Trophoblast cell (in vitro differentiated cells and primary cell): Measurements from ENCODE around the gene CACNA2D3.

Experiments used
- DNase-seq, 2 donors: peaks; one replicate each; pipeline ENCODE4 v3.0.0-alpha.2; 2016
- H2AFZ ChIP-seq: 2 replicates; pipeline ENCODE4 v1.6.1; 2013; ENCODE audit warnings: low read length, moderate library complexity, mild to moderate bottlenecking; ENCODE audit not compliant: insufficient read depth, poor library complexity
- H2AK5ac ChIP-seq: 2 replicates; pipeline ENCODE4 v1.6.1; 2013; ENCODE audit warnings: mild to moderate bottlenecking, low read length
- H2BK120ac ChIP-seq: 2 replicates; pipeline ENCODE4 v1.6.1; 2013; ENCODE audit warnings: low read length, mild to moderate bottlenecking, moderate library complexity; ENCODE audit not compliant: insufficient read depth, poor library complexity
- H2BK12ac ChIP-seq: 2 replicates; pipeline ENCODE4 v1.6.1; 2013; ENCODE audit warnings: mild to moderate bottlenecking, low read length, moderate library complexity
- H2BK5ac ChIP-seq: 2 replicates; pipeline ENCODE4 v1.6.1; 2013; ENCODE audit warnings: low read length, low read depth, moderate library complexity, mild to moderate bottlenecking; ENCODE audit not compliant: poor library complexity
- H3K14ac ChIP-seq: 2 replicates; pipeline ENCODE4 v1.6.1; 2013; ENCODE audit warnings: mild to moderate bottlenecking, low read length
- H3K18ac ChIP-seq: 2 replicates; pipeline ENCODE4 v1.6.1; 2013; ENCODE audit warnings: mild to moderate bottlenecking, low read length
- H3K23ac ChIP-seq: 2 replicates; pipeline ENCODE4 v1.6.1; 2013; ENCODE audit warnings: low read length
- H3K27ac ChIP-seq: 2 replicates; pipeline ENCODE4 v1.5.1; 2013; ENCODE audit warnings: low read depth, mild to moderate bottlenecking, inconsistent platforms, low read length, moderate library complexity
- H3K27me3 ChIP-seq: 2 replicates; pipeline ENCODE4 v1.6.1; 2013; ENCODE audit warnings: inconsistent platforms, mild to moderate bottlenecking, low read length, moderate library complexity; ENCODE audit not compliant: insufficient read depth
- H3K36me3 ChIP-seq, 2 experiments: 1 replicate in 1 of 2; 2 replicates in 1 of 2; pipeline ENCODE4 v1.6.1; 2013; ENCODE audit warnings: low read length in 2 of 2, mild to moderate bottlenecking in 2 of 2, moderate library complexity in 1 of 2; ENCODE audit not compliant: insufficient read depth in 2 of 2, control insufficient read depth in 1 of 2
- H3K4ac ChIP-seq: 2 replicates; pipeline ENCODE4 v1.6.1; 2013; ENCODE audit warnings: low read depth, mild to moderate bottlenecking, low read length, moderate library complexity
- H3K4me1 ChIP-seq, 2 experiments: 1 replicate in 1 of 2; 2 replicates in 1 of 2; pipeline ENCODE4 v1.6.1; 2013; ENCODE audit warnings: low read length in 2 of 2, mild to moderate bottlenecking in 2 of 2, moderate library complexity in 1 of 2; ENCODE audit not compliant: insufficient read depth in 2 of 2, control insufficient read depth in 1 of 2
- H3K4me2 ChIP-seq: 2 replicates; pipeline ENCODE4 v1.6.1; 2013; ENCODE audit warnings: inconsistent platforms, mild to moderate bottlenecking, low read length, moderate library complexity
- H3K4me3 ChIP-seq: 2 replicates; pipeline ENCODE4 v1.5.1; 2013; ENCODE audit warnings: mild to moderate bottlenecking, low read depth, low read length, inconsistent platforms
- H3K79me1 ChIP-seq: one replicate; pipeline ENCODE4 v1.6.1; 2013; ENCODE audit warnings: low read length
- H3K79me2 ChIP-seq: 2 replicates; pipeline ENCODE4 v1.6.1; 2013; ENCODE audit warnings: low read length, mild to moderate bottlenecking; ENCODE audit not compliant: control insufficient read depth, insufficient read depth, poor library complexity
- H3K9ac ChIP-seq: 2 replicates; pipeline ENCODE4 v1.6.1; 2013; ENCODE audit warnings: mild to moderate bottlenecking, low read length
- H3K9me3 ChIP-seq: 2 replicates; pipeline ENCODE4 v1.6.1; 2013; ENCODE audit warnings: low read depth, mild to moderate bottlenecking, control low read depth, inconsistent platforms, low read length; ENCODE audit not compliant: insufficient read depth
- H4K12ac ChIP-seq: 2 replicates; pipeline ENCODE4 v1.6.1; 2013; ENCODE audit warnings: low read depth, mild to moderate bottlenecking, low read length, moderate library complexity
- H4K8ac ChIP-seq: 2 replicates; pipeline ENCODE4 v1.6.1; 2013; ENCODE audit warnings: low read depth, mild to moderate bottlenecking, low read length, moderate library complexity
- H4K91ac ChIP-seq: one replicate; pipeline ENCODE4 v1.6.1; 2013; ENCODE audit warnings: low read depth, mild to moderate bottlenecking, low read length, moderate library complexity
- WGBS: extraction: QIAGEN DNeasy Blood & Tissue Kit; methylation state at CpG from one replicate; pipeline ENCODE4 v1.1.7; 2013; ENCODE audit warnings: missing lambda C conversion rate; ENCODE audit not compliant: insufficient read length, insufficient coverage; ENCODE audit errors: extremely low coverage; 5-methylcytosine and 5-hydroxymethylcytosine counted together

The CACNA2D3 gene

GRCh38 chr3:54556630-54557029, 434.3 kb downstream of the CACNA2D3 start:
- Histone ChIP-seq H3K27ac (no peak overlapping the region), H4K8ac (no peak overlapping the region), H2BK5ac (no peak overlapping the region), H2BK120ac (no peak overlapping the region), H3K36me3 (no peaks in the 10 kb centered on the region), H3K9me3 (no peaks in the 10 kb centered on the region), H3K4ac (no peak overlapping the region), H3K79me1 (no peaks in the 10 kb centered on the region), H4K12ac (no peak overlapping the region), H3K4me3 (no peak overlapping the region), H3K4me1 (peaks cover 0 to 2% of the 10 kb centered on the region in 2 experiments), H4K91ac (no peak overlapping the region), H2AFZ (no peak overlapping the region), H2AK5ac (no peak overlapping the region), H3K4me2 (no peak overlapping the region), H3K27me3 (no peaks in the 10 kb centered on the region), H3K9ac (no peak overlapping the region), H3K23ac (no peak overlapping the region), H3K79me2 (no peaks in the 10 kb centered on the region), H2BK12ac (no peak overlapping the region), H3K14ac (no peak overlapping the region), H3K18ac (no peak overlapping the region)
- WGBS, result no CpG with 5 or more reads among the region's 4 CpGs
- no peak for DNase-seq

- no peak for DNase-seq
- Histone ChIP-seq H3K36me3 (no peaks in the 10 kb centered on the region), H3K14ac (no peak overlapping the region), H4K91ac (no peak overlapping the region), H3K4me1 (peaks cover 0 to 2% of the 10 kb centered on the region in 2 experiments), H2BK120ac (no peak overlapping the region), H2BK12ac (no peak overlapping the region), H3K27me3 (no peaks in the 10 kb centered on the region), H3K4me2 (no peak overlapping the region), H3K27ac (no peak overlapping the region), H3K9me3 (no peaks in the 10 kb centered on the region), H3K4me3 (no peak overlapping the region), H3K79me1 (no peaks in the 10 kb centered on the region), H3K4ac (no peak overlapping the region), H2BK5ac (no peak overlapping the region), H3K18ac (no peak overlapping the region), H2AFZ (no peak overlapping the region), H3K23ac (peak overlapping the region; percentile 59), H3K9ac (no peak overlapping the region), H4K8ac (no peak overlapping the region), H4K12ac (no peak overlapping the region), H3K79me2 (no peaks in the 10 kb centered on the region), H2AK5ac (no peak overlapping the region)
- WGBS, result no CpG with 5 or more reads among the region's 12 CpGs
Observed at GRCh38 chr3:54557538-54558428, 435.4 kb downstream of the CACNA2D3 start.

GRCh38 chr3:54563501-54564200, 441.3 kb downstream of the CACNA2D3 start:
- Histone ChIP-seq H3K4me2 (no peak overlapping the region), H3K4me1 (no peaks in the 10 kb centered on the region), H3K79me1 (no peaks in the 10 kb centered on the region), H4K12ac (no peak overlapping the region), H2AK5ac (no peak overlapping the region), H2BK5ac (no peak overlapping the region), H3K14ac (no peak overlapping the region), H3K23ac (no peak overlapping the region), H3K18ac (no peak overlapping the region), H2BK12ac (no peak overlapping the region), H4K8ac (no peak overlapping the region), H3K79me2 (no peaks in the 10 kb centered on the region), H2BK120ac (no peak overlapping the region), H3K36me3 (no peaks in the 10 kb centered on the region), H3K4me3 (no peak overlapping the region), H3K4ac (no peak overlapping the region), H4K91ac (no peak overlapping the region), H3K27me3 (no peaks in the 10 kb centered on the region), H3K27ac (no peak overlapping the region), H3K9me3 (no peaks in the 10 kb centered on the region), H3K9ac (no peak overlapping the region), H2AFZ (no peak overlapping the region)
- WGBS, result no CpG with 5 or more reads among the region's 12 CpGs
- no peak for DNase-seq

- Histone ChIP-seq H2BK5ac (no peak overlapping the region), H3K79me2 (no peaks in the 10 kb centered on the region), H3K9me3 (no peaks in the 10 kb centered on the region), H4K12ac (no peak overlapping the region), H3K27ac (no peak overlapping the region), H3K4me3 (no peak overlapping the region), H4K8ac (no peak overlapping the region), H4K91ac (no peak overlapping the region), H3K27me3 (no peaks in the 10 kb centered on the region), H3K4me2 (no peak overlapping the region), H3K9ac (no peak overlapping the region), H2AK5ac (no peak overlapping the region), H3K79me1 (no peaks in the 10 kb centered on the region), H3K36me3 (no peaks in the 10 kb centered on the region), H3K4ac (no peak overlapping the region), H2AFZ (no peak overlapping the region), H3K14ac (no peak overlapping the region), H2BK12ac (no peak overlapping the region), H3K18ac (no peak overlapping the region), H3K23ac (no peak overlapping the region), H2BK120ac (no peak overlapping the region), H3K4me1 (no peaks in the 10 kb centered on the region)
- no CpG with 5 or more reads among the region's 6 CpGs for WGBS
- DNase-seq, result no peak
Observed at GRCh38 chr3:54564374-54564925, 442.1 kb downstream of the CACNA2D3 start.
